HG03520 (cell line): Measurements from ENCODE around the gene FGF18.

Source experiments
- ATAC-seq: cut with Tn5 transposase; IDR thresholded peaks from one replicate; pipeline ENCODE4 v1.9.1; 2021; ENCODE audit warnings: mild to moderate bottlenecking, moderate library complexity; ENCODE audit not compliant: unreplicated experiment

Gene FGF18

DNA sequence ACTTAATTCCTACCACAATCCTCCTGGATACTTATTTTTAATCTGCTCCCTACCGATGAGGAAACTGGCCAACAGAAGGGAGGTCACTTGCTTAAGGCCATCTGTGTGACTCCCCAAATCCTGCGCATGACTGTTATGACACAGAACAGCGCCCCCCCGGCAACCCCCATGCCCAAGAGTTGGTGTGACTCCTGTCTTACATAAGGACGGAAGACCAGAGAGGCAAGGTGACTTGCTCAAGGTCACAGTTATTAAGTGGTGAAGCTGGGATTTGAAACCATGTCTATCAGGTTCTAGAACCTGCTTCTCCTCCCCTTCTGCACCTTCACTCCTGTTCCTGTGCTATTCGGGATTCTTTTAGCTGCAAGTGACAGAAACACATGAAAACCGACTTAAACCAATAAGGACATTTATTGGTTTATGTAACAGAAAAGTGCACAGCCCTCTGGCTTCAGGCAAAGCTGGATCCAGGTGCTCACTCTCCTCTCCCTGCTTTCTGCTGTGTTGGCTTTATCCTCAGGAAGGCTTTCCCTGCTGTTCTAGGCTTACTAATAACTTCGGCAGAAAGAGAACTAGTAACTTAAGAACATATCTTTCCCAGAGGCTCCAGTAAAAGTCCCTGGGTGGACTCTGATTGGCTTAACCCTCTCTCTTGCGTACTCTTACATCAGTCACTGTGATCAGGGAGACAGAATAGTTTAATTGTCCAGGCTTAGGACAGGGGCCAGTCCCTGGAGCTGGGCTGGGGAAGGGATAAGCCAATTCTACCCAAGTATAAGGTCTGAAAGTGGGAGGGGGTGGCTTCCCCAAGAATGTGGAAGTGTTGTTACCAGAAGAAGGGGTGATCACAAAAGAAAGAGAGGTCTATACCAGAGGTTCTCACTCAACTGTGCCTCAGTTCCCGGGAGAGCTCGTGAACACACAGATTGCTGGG lies 43.7 kb downstream of the FGF18 start:
- no peak for ATAC-seq

DNA sequence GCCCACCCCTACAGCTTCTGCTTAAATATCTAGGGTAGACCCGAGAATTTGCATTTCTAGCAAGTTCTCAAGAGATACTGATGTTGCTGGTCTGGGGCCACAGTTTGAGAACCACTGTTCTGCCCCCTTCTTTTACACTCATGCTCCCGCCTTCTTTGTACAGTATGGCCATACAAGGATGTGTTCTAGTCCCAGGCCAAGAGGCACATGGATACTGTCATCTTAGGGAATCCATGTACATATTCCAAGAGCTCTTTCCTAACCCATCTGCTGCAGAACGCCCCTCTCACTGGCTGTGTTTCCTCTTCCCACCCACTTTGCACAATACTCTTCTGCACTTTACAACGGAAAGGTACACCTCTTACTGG lies 44.4 kb downstream of the FGF18 start:
- ATAC-seq = no peak

GRCh38 chr5:171464829-171465228 lies 45.4 kb downstream of the FGF18 start:
- ATAC-seq = no peak

DNA sequence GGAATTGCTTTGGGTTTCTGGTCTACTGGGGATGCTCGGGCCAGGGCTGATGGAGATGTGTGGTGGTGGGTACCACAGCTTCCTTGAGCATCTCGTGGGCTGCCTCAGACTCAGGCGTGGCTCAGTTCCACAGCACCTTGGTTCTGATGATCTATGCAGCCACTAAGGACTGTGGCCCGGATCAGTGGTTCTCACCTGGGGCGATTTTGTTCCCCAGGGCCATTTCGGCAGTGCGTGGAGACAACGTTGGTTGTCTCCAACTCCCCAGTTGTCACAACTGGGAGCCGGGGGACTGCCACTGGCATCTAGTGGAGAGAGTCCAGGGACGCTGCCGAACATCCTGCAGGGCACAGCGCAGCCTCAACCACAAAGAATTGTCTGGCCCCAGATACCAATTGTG lies 47.7 kb downstream of the FGF18 start:
- ATAC-seq = no peak

- ATAC-seq = no peak
Measured at GRCh38 chr5:171469326-171469725, 49.9 kb downstream of the FGF18 start.

DNA sequence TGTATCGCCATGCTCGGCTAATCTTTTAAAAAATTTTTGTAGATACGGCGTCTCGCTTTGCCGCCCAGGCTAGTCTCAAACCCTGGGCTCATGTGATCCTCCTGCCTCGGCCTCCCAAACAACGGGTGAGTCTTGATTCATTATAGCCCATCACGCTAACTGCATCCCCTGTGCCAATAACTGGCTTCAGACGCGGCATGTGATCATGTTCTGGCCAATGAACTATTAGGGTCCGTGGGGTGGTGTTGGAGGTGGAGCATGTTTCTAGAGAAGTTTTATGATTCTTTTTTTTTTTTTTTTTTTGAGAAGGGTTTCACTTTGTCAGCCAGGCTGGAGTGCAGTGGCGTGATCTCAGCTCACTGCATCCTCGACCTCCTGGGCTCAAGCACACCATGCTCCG lies 51.0 kb downstream of the FGF18 start:
- no peak for ATAC-seq

DNA sequence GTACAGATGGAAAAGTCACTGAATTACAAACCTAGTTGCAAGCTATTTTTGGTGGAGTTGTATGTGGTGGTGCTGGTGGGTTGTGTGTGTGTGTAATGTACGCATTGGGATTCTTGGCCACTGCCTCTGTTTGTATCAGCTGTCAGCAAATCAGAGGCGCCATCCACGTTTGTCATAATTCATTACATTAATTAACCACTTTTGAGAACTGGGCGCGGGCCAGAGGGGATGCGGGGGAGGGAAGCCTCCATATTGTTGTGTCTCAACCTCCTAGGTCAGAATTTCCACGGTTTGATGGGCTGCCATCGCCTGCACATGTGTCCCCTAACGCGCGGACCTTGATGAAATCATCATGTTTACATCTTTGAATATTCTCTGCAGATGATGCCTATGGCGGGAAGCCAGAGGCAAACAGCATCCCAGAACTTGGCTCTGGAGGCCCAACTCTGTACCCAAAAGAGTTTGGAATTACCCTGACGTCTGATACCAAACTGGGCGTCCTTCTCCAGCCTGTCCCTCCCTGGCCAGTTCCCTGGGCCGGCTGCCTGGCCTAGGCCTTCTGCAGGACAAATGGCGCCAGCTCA lies 54.9 kb downstream of the FGF18 start:
- no peak for ATAC-seq

- no peak for ATAC-seq
Measured at GRCh38 chr5:171475596-171475995, 56.1 kb downstream of the FGF18 start.

- ATAC-seq = no peak
Measured at GRCh38 chr5:171476701-171477100, 57.3 kb downstream of the FGF18 start.

DNA sequence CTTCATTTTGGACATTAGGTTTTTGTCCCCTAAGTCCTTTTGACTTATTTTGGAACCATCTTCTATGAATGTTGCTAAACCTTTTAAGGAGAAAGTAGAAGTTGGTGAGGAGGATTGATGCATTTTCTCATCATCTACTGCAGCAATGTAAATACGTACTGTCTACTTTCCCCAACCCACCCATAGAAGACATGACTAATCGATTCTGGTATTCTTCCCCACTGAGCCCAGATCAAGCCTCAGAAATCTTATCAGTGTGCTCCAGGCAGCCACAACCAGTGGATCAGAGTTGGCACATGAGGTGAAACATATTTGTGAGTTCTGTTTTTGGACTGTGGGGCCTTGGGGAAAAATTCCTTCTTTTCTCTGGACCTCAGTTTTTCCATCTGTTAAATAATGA lies 57.7 kb downstream of the FGF18 start:
- no peak for ATAC-seq

- ATAC-seq = no peak
Measured at GRCh38 chr5:171477666-171478065, 58.2 kb downstream of the FGF18 start.

DNA sequence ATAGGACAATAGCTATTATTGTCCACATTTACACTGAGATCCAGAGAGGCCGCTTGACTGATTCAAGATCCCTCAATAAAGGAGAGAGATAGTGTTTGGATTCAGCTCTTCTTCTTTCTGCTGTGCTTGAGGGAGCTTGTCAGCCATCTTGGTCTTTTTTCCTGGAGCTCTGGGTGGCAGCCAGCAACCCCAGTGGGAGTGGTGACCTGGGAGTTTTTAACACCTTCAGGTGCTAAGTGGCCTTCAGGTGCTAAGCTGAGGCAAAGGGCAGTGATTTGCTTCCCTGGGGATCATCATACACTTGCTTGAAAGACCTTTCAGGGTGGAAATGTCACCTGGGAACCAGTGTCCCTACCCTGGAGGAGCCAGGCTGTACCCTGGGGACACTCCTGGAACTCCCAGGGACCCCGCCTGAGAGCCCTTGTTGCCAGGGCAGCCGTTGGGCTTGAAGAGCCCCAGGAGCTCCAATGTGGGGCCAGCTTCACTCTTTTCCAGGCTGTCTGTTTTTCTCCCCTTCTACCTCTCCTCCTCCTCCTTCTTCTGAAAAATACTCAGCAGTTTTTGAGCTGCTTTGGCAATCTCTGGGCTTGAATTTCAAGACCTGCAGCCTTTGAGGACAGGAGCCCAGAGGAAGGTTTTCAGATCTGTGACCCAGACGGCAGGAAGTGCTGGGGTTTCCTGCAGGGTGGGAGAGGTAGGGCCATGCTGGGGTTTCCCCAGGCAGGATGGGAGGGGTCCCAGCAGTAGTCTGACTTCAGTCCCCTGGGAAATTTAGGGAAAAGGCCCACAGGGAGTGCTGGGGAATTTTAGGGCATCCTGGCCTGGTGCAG lies 59.7 kb downstream of the FGF18 start:
- ATAC-seq = no peak

DNA sequence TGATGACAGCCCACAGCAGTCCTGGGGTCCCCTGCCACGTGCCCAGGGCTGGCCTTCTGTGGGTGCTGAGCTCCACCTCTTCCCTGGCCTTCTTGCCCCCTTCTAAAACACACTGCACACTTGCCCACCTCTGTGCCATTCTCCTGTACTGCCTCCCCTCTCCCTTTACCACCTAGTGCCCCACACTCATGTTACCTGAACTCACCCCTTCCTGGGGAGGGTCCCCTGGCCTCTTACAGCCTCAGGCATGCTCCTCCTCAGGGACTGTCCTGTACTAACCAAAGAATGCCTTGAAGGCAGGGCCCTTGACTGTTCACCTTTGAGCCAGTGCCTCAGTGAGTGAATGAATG lies 60.3 kb downstream of the FGF18 start:
- ATAC-seq = no peak

GRCh38 chr5:171480239-171480638 lies 60.8 kb downstream of the FGF18 start:
- ATAC-seq = no peak

DNA sequence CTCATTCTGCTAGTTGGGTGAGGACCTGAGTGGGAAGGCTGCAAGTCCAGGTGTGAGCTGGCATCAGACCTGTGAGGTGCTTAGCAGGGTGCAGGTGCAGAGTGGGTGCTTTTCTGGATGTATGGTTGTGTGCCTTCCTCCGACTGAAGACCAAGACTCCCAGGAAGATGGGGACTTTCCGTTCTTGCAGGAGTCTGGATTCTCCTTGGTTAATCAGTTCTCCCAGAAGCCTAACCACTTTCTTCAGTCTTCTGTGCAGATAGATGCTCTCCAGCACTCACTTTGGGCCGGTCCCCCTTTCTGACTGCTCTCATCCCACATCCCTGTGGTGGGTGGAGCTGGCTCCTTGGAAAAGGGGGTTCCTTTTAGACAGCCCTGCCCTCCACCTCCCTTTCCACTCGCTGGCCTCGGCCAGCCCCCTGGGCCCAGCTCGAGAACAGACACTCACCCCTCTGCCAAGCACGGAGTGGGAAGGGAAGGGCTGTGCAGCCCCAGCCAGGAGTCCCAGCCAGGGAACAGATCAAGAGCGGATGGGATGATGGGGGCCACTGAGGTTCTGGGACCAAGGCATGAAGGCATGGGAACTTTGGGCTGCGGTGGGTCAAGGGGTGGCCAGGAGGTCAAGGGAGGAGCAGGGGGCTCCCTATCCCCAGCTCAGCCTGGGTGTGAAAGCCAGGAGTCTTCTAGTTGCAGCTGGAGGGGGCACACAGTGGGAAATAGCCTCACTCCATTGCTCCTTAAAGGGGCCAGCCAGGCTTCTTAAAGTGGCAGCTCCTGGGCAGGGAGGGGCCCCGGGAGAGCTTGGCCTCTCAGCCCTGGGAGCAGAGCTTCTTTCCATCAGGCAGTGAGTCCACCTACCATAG lies 62.4 kb downstream of the FGF18 start:
- no peak for ATAC-seq

DNA sequence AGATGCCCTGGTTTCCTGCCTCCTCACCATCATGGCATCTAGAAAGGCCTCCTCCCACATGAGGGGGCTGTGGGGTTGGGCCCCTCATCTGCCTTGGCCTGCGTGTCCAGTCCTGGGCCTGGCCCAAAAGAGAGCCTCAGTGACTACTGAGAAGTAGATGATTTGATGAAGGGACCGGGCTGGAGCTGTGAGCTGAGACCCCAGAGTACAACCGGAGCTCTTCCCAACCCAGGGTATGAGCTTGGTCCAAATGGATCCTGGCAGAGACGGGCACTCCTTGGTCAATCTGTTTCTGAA lies 62.9 kb downstream of the FGF18 start:
- no peak for ATAC-seq

- no peak for ATAC-seq
Measured at GRCh38 chr5:171483551-171484135, 64.2 kb downstream of the FGF18 start.

DNA sequence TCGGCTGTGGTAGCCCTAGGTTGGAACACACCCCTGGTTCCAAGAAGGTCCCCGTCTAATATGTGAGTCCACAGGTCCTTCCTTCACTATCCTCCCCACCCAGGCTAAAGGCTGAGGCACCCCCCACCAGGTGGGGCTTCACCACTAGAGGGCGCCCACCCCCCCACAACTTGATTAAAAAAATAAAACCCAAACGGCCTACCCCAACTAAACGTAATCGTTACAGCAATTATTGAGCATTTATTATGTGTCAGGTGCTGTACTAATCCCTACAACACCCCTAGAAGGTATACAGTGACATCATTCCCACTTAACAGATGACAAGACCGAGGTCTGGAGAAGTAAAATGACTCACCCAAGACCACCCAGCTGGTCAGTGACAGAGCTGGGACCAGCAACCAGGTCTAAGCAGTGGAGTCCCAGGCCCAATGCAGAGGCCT lies 65.0 kb downstream of the FGF18 start:
- ATAC-seq = no peak

DNA sequence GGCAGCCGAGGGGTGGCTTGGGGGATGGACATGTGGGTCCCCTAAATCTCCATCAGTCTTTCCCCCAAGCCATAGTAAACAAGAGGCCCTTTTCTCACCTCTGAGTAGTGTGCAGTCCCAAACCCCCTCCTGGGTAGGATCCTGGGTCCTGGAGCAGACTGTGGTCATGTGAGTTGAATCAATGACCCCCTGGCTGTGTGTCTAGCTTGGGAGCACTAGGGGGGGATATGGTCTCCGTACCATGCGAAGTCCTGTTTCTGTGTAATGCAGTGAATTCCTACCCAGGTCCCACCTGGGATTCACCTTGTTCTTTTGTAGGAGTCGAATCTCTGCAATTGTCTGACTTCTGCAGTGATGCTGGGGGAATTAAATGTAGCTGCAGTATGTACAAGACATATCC lies 66.2 kb downstream of the FGF18 start:
- ATAC-seq = no peak

DNA sequence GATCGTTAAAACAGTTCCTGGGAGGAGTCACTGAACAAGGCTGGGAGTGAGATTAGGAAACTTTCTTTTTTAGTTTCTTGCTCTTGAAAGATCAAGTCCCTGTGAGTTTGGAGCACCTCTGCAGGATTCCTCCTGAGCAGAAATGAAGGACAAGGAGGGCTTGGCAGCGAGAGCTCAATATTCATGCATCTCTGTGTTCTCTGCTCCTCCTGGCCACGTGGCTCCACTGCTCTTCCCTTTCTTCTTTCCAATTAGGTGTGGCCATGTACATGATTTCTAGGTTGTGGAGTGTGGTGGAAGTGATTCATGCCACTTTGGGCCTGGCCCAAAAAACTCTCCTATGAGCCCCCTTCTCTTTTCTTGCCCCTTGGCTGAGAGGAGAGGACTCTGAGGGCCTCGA lies 67.2 kb downstream of the FGF18 start:
- no peak for ATAC-seq

DNA sequence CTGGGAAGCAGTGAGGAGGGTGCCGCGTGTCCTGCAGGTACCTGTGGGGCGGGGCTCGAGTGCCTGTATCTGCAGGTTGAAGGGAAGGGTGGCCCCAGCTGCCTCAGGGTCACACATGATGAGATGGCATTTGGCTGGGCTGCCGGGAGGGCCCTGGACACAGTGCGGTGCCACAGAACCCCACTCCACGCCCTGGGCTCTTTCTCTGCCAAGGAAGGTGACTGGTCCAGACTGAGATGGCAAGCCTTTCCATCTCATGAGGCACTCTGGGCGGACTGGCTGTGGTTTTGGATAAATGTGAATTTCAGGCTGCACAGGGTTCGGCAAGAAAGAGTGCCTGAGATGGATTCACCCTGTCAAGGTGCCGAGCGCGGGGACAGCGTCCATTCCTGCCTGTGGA lies 69.4 kb downstream of the FGF18 start:
- ATAC-seq = no peak
